NK-92 (cell line): ENCODE results near the gene POLR2M.

Experiments
- DNase-seq: peaks from one replicate; lab custom pipeline; 2025; ENCODE audit not compliant: unreplicated experiment; lab: John Stamatoyannopoulos, UW

POLR2M gene

DNA sequence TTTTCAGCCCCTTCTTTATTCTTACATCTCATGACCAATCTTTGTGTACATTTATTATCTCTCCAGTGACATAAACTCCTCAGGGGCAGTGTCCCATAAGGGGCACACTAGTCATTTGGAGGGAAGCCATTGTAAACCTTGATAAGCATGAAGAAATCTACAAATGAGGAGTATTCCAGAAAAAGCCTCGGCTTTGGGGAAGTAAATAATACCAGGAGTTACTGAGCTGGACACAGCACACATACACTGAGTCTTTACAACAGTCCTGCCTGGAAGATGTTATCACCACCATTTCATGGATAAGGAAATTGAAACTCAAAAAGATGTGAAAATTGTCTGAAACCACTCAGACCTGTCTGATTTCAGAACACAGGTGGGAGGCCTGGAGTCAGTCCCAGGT is 15.4 kb upstream of the POLR2M start:
- DNase-seq = no peak

GRCh38 chr15:57692709-57693108 is 13.8 kb upstream of the POLR2M start:
- DNase-seq = no peak

GRCh38 chr15:57694279-57694678 is 12.2 kb upstream of the POLR2M start:
- no peak for DNase-seq

DNA sequence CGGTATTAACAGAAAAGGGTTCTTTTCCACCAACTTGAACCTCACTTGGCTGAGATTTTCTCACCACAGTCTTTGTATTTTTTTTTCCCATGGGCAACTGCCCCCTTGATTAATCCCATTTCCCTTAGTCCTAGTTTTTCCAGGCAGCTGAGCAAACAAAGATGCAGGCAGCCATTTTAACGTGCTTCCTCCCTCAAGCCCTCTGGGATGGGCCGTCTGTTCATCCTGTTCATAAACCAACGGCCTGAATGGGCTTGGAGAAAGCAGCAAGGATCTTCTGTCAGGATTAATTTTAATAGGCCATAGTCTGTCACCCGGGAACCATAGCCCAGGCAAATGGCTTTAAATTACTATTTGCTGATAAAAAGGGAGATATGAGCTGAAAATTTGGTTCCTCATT is 10.4 kb upstream of the POLR2M start:
- no peak for DNase-seq

DNA sequence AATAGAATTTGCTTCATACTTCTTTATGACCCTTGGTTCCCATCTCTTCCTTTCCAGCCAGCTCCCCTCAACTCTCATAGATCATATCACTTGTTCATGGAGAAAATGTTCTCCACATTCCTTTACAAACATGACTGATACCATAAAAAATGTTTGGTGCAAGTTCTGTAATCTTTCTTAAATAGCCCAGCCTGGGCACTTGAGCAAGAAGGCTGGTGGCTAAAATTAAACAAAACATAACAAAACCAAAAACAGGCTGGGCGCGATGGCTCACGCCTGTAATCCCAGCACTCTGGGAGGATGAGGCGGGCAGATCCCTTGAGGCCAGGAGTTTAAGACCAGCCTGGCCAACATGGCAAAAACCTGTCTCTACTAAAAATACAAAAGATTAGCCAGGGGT is 8.9 kb upstream of the POLR2M start:
- no peak for DNase-seq

- no peak for DNase-seq
Measured at GRCh38 chr15:57698243-57698642, 8.3 kb upstream of the POLR2M start.

- DNase-seq = no peak
Measured at GRCh38 chr15:57698991-57699390, 7.5 kb upstream of the POLR2M start.

- DNase-seq = no peak
Measured at GRCh38 chr15:57703387-57703786, 3.1 kb upstream of the POLR2M start.

GRCh38 chr15:57704441-57704840 is 2.1 kb upstream of the POLR2M start:
- DNase-seq = no peak

- DNase-seq = no peak
Measured at GRCh38 chr15:57705746-57706404, 639 bp upstream of the POLR2M start.

- no peak for DNase-seq
Measured at GRCh38 chr15:57708047-57708446, 1.5 kb downstream of the POLR2M start.

DNA sequence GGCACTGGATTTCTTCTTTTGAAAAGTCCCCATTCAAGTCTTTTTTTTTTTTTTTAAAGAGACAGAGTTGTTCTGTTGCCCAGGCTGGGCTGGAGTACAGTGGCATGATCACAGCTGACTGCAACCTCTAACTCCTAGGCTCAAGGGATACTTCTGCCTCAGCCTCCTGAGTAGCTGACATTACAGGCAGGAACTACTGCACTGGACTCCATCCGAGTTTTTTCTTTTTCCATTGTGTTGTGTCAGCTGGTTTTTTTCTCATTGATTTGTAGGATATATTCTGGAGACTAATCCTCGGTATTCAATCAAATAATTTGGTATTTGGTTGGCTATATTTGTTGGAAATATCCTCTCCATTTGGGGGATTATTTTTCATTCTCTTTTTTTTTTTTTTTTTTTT is 11.8 kb downstream of the POLR2M start:
- no peak for DNase-seq

DNA sequence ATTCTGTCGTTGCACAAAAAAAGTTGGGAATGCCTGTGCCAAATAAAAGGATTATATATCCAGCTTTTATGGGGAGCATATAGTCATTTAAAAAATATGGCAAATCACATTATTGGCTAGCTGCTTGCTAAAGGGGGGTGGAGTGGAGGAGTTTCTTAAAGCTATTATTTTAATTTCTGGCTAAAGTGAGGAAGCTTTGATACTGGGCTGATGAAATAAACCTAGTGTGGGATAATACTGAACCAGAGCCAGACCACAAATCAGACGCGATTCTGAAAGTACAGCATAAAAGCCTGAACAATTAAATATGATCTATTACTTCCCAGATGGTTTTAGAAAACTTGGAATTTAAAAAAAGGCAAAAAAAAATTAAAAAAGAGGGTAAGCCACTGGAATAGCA is 14.4 kb downstream of the POLR2M start:
- no peak for DNase-seq

DNA sequence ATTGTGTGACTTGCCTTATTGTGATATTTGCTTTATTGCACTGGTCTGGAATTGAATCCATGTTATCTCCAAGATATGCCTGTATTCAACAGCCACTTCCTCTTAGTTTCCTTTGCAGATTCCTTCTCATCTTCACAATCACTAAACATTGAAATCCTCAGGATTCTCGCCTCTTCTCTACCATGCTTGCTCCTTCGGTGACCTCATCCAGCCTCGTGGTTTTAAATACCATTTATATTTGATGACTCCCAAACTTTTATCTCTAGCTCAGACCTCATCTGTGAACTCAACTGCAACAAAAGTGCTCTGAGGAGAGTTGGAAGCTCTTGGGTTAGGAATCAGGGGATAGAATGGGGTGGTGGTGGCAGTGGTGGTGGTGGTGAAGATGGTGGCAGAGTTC is 19.9 kb downstream of the POLR2M start:
- no peak for DNase-seq

DNA sequence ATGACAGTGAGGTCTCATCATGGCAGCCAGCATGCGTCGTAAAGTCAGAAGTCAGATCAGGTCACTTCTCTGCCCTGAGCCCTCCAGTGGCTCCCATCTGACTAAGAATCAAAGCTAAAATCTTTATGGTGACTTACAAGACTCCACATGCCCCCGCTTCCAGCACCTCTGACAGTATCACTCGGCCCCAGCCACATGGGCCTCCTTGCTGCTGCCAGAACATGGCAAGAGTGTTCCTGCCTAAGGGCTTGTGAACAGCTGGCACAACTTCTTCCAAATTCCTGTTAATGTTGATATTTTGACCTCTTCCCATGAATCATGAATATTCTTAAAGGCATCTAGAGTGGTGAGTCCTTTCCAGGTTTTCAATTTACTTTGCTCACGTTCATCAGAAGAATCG is 20.5 kb downstream of the POLR2M start:
- no peak for DNase-seq

GRCh38 chr15:57728436-57728835 is 21.9 kb downstream of the POLR2M start:
- no peak for DNase-seq

- no peak for DNase-seq
Measured at GRCh38 chr15:57730876-57731275, 24.4 kb downstream of the POLR2M start.

DNA sequence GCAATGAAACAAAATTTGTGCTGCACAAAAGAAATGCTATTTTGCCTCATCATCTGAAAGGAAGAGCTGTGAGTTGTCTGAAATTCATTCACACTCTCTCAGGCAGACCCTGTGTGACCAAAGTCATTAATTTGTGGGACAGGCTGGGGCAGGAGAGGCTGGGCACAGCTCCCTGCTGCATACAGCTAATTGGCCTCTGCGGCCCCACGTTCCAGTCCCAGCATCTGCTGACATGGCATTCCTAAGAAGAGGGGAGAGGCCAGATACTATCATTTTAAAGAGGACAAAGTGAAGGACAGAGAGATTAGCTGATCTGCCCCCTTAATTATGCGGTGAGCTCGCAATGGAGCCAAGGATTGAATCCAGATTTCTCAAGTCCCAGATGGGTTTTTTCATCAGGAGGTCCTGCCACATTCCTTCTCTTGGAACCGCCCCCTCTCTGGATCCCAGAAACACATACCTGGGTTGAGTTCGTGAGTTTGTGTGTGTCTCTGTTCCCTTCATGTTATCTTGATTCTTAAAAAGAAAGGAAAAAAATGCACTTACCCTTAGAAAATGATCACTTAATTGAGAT is 25.1 kb downstream of the POLR2M start:
- DNase-seq = no peak

DNA sequence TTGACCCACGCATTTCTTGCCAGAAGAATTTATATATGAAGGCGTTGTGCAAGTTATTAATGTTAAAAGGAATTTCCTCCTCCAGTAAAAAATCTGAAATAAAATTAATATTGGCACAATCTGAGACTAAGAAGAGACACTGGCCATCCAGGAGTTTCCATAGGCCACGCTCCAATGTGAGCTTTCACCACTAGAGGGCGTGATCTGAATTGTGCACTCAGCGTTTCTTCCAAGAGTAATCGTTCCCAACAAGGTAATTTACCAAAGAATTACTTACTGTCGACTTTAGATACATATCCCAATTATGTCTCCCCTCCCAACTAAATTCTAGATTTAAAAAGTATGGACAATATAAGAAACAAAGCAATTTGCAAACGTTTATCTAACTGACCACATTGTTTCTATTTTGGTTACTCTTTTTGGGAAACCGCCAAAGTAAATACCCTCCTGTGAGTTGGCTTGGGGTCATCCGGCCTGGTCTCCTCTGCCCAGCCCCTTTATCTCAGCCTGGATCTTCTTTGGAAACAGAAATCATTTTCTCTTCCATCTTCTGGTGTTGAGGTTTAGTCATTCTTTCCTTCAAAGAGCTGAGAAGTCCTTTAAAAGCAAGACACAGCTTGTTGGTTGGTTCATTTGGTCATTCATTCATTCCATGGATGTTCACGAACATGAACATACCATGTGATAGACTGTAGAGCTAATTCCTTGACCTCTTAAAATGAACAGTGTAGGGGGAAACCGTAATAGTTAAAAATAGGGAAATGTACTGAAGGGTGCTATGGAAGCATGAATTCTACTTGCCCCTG is 26.2 kb downstream of the POLR2M start:
- DNase-seq = no peak

DNA sequence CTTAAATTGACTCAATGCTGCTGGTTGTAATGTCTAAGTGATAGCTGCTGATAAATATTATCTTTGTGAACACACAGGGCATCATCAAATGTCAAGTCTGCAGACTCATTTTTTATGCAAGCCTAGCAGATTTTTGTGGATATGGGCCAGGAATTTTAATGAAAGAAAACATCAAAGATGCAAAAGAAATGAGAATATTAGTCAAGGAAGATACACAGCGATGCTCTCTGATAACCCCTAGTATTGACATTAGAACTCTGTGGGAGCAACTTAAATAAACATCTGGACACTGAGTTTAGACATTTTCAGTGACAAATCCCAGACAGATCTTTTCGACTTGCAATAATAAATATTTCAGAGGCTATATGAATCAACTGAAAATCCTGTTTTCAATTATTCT is 28.3 kb downstream of the POLR2M start:
- DNase-seq = no peak

DNA sequence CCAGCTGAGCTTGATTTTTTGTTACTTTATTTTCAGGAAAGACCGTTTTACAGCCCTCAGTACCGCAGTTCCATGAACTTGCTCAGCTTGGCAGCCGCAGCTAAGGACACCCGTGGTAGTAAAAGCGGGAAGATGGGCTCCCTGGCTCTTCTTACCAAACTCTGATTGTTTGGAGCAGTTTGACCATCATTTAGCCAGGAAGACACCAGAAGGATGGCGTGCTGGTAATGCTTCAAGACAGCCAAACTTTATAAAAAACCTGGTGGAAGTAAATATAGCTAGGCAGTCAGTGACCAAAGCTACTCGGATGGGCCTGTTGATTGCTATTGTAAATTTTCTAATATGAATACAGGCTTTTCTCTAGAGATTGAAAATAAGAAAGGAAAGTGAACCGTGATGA is 28.9 kb downstream of the POLR2M start:
- DNase-seq = no peak

GRCh38 chr15:57735891-57736290 is 29.4 kb downstream of the POLR2M start:
- no peak for DNase-seq
